Lung (tissue), 12 donors: ENCODE results near the gene DICER1. TPM values are rescaled to one million over a fixed set of nuclear protein-coding genes. Genes with fewer than 3 reads are reported as not detected.
A peak's percentile ranks its signal among the peaks of the same experiment; 100 is the strongest.

Source experiments
- ATAC-seq: fragments of 200-7000 bp; cut with Tn5 transposase; one replicate; pipeline ENCODE4 v1.9.1; 2020; ENCODE audit warnings: moderate number of reproducible peaks; ENCODE audit not compliant: insufficient read depth, low FRiP score
- DNase-seq, 3 donors: peaks; one replicate each; pipeline ENCODE4 v3.0.0-alpha.2; 2013 to 2017
- H3K27ac ChIP-seq, 2 donors: one replicate each; pipeline ENCODE4 v1.5.1; 2013; ENCODE audit warnings: mild to moderate bottlenecking in 2 of 2, moderate library complexity in 2 of 2, control low read depth in 1 of 2, inconsistent platforms in 1 of 2, low read depth in 1 of 2, low read length in 1 of 2
- H3K27me3 ChIP-seq, 3 donors: one replicate each; pipeline ENCODE4 v1.5.1; 2013; ENCODE audit warnings: low read length in 2 of 3; ENCODE audit not compliant: control insufficient read depth in 3 of 3, insufficient read depth in 3 of 3
- H3K36me3 ChIP-seq, 4 donors: one replicate each; pipeline ENCODE4 v1.5.1; 2013; ENCODE audit warnings: low read length in 4 of 4, mild to moderate bottlenecking in 1 of 4, moderate library complexity in 1 of 4; ENCODE audit not compliant: control insufficient read depth in 4 of 4, insufficient read depth in 4 of 4
- H3K4me1 ChIP-seq, 5 donors: one replicate each; pipeline ENCODE4 v1.5.1; 2013; ENCODE audit warnings: low read length in 5 of 5, mild to moderate bottlenecking in 2 of 5, moderate library complexity in 1 of 5; ENCODE audit not compliant: control insufficient read depth in 5 of 5, insufficient read depth in 5 of 5
- H3K4me3 ChIP-seq: one replicate; pipeline ENCODE4 v1.5.1; 2013; ENCODE audit warnings: mild to moderate bottlenecking, control low read depth, moderate library complexity
- H3K9ac ChIP-seq, 2 donors: one replicate each; pipeline ENCODE4 v1.5.1; 2013; ENCODE audit warnings: low read length in 2 of 2, control low read depth in 1 of 2; ENCODE audit not compliant: insufficient read depth in 1 of 2
- H3K9me3 ChIP-seq, 4 donors: one replicate each; pipeline ENCODE4 v1.5.1; 2013; ENCODE audit warnings: low read length in 3 of 4, mild to moderate bottlenecking in 1 of 4, moderate library complexity in 1 of 4; ENCODE audit not compliant: control insufficient read depth in 4 of 4, insufficient read depth in 3 of 4
- CTCF ChIP-seq: IDR thresholded peaks from 2 replicates; pipeline ENCODE4 v1.5.1; 2012; ENCODE audit warnings: mild to moderate bottlenecking; ENCODE audit errors: control extremely low read depth, extremely low read depth
- WGBS, 2 donors: extraction: QIAGEN DNeasy Blood & Tissue Kit; methylation state at CpG; one replicate each; pipeline ENCODE4 v1.1.7; 2013; 5-methylcytosine and 5-hydroxymethylcytosine counted together
- polyA plus RNA-seq, 2 donors: library from polyadenylated mRNA; stranded (reverse); fragments of 200-250 nt; gene quantifications; one replicate each; pipeline ENCODE4 v1.2.1, GENCODE V29; 2013
- total RNA-seq, 2 donors: library from RNA; depleted of rRNA in 1 of 2; stranded (reverse); fragments of >200 nt in 1 of 2; gene quantifications; one replicate each; pipeline ENCODE4 v1.2.1, GENCODE V29; 2014 to 2021
- donor health status: control.
- donor health status: control.
- donor health status: Bipolar disorder and iron deficiency.
- donor health status: healthy.
- donor health status: DM: yes; HTN: yes; CAD: no.

DICER1 gene
- total and polyA plus RNA-seq, 4 donors, result 9.1 to 103 (median 44.1) TPM

- WGBS, 2 donors, result 43 to 48% methylated on average over 4 of the region's 4 CpGs
- no peak overlapping the region for H3K4me3 ChIP-seq
- H3K9ac ChIP-seq, result no peak overlapping the region
- ATAC-seq (no peak), DNase-seq (peak in 2 of 3 donors; percentile 66 to 75)
- peaks cover 0 to 3% (median 0%) of the 10 kb centered on the region in 4 donors for H3K36me3 ChIP-seq
- peaks cover 0 to 19% (median 5%) of the 10 kb centered on the region in 5 donors for H3K4me1 ChIP-seq
- H3K9me3 ChIP-seq, result peaks cover 0 to 6% (median 0%) of the 10 kb centered on the region in 4 donors
- no peak for TF ChIP-seq CTCF
- H3K27ac ChIP-seq, result peak overlapping the region; percentile 67 to 77
- no peaks in the 10 kb centered on the region for H3K27me3 ChIP-seq
These were observed 13.3 kb downstream of the DICER1 start for GRCh38 chr14:95143808-95144620.

- ATAC-seq (no peak), DNase-seq (no peak)
- H3K4me3 ChIP-seq, result no peak overlapping the region
- no peak overlapping the region for H3K9ac ChIP-seq
- peaks cover 0 to 6% (median 0%) of the 10 kb centered on the region in 4 donors for H3K9me3 ChIP-seq
- no peak overlapping the region for H3K27ac ChIP-seq
- TF ChIP-seq CTCF, result no peak
- WGBS, 2 donors, result 96 to 97% methylated on average over 2 of the region's 2 CpGs
- H3K4me1 ChIP-seq, result peaks cover 0 to 21% (median 4%) of the 10 kb centered on the region in 5 donors
- H3K27me3 ChIP-seq, result no peaks in the 10 kb centered on the region
- peaks cover 0 to 3% (median 0%) of the 10 kb centered on the region in 4 donors for H3K36me3 ChIP-seq
These were observed 15.1 kb downstream of the DICER1 start for GRCh38 chr14:95142208-95142607.

GRCh38 chr14:95141684-95142083 lies 15.6 kb downstream of the DICER1 start:
- Histone ChIP-seq H3K4me3 (no peak overlapping the region), H3K36me3 (peaks cover 0 to 3% (median 0%) of the 10 kb centered on the region in 4 donors), H3K4me1 (peaks cover 0 to 21% (median 4%) of the 10 kb centered on the region in 5 donors), H3K27ac (no peak overlapping the region), H3K9me3 (peaks cover 0 to 6% (median 0%) of the 10 kb centered on the region in 4 donors), H3K9ac (no peak overlapping the region), H3K27me3 (no peaks in the 10 kb centered on the region)
- 63 to 72% methylated on average over 1 of the region's 1 CpG for WGBS, 2 donors
- no peak for DNase-seq
- no peak for TF ChIP-seq CTCF
- no peak for ATAC-seq
